ENCODE data around the gene BMP5.
"Not testable (repeated sequence)": the region's sequence is repeated elsewhere in the genome, so short reads cannot be mapped to it uniquely, and the experiment has no call there.

BMP5 gene

GRCh38 chr6:55875400-55875799 lies at the start of gene BMP5:
Gene BMP5 (minus strand): TSS chr6:55875590. CDS start chr6:55874865, 725 bp downstream.
- DNase-seq, result no peak

- no peak for DNase-seq
Measured at GRCh38 chr6:55922406-55922805, 47.0 kb upstream of the BMP5 start.

GRCh38 chr6:55919716-55920308 lies 44.4 kb upstream of the BMP5 start:
- no peak for DNase-seq

GRCh38 chr6:55918639-55919038 lies 43.2 kb upstream of the BMP5 start:
- DNase-seq, result no peak

- no peak for DNase-seq
Measured at GRCh38 chr6:55917751-55918415, 42.5 kb upstream of the BMP5 start.

GRCh38 chr6:55916188-55916587 lies 40.8 kb upstream of the BMP5 start:
- no peak for DNase-seq

- DNase-seq, result no peak
Measured at GRCh38 chr6:55913228-55914195, 38.1 kb upstream of the BMP5 start.

GRCh38 chr6:55910466-55910865 lies 35.1 kb upstream of the BMP5 start:
- DNase-seq, result not testable (repeated sequence)

- not testable (repeated sequence) for DNase-seq
Measured at GRCh38 chr6:55909911-55910310, 34.5 kb upstream of the BMP5 start.

GRCh38 chr6:55902796-55903195 lies 27.4 kb upstream of the BMP5 start:
- DNase-seq, result no peak

GRCh38 chr6:55901765-55902270 lies 26.4 kb upstream of the BMP5 start:
- DNase-seq, result no peak

- no peak for DNase-seq
Measured at GRCh38 chr6:55898342-55898741, 23.0 kb upstream of the BMP5 start.

GRCh38 chr6:55897346-55897745 lies 22.0 kb upstream of the BMP5 start:
- DNase-seq, result no peak

GRCh38 chr6:55895972-55896730 lies 20.8 kb upstream of the BMP5 start:
- no peak for DNase-seq

GRCh38 chr6:55892749-55893357 lies 17.5 kb upstream of the BMP5 start:
- DNase-seq, result no peak

GRCh38 chr6:55888917-55889316 lies 13.5 kb upstream of the BMP5 start:
- no peak for DNase-seq

GRCh38 chr6:55886185-55886836 lies 10.9 kb upstream of the BMP5 start:
- no peak for DNase-seq

- no peak for DNase-seq
Measured at GRCh38 chr6:55882718-55883569, 7.6 kb upstream of the BMP5 start.

- no peak for DNase-seq
Measured at GRCh38 chr6:55877283-55877682, 1.9 kb upstream of the BMP5 start.

- no peak for DNase-seq
Measured at GRCh38 chr6:55874316-55874715, 1.1 kb downstream of the BMP5 start.

- no peak for DNase-seq
Measured at GRCh38 chr6:55872866-55873265, 2.5 kb downstream of the BMP5 start.

Measured in NCI-H1092 treated with DMSO at 0.1 percent for 48 hours (cell line).